MM.1S (cell line): ENCODE results near the gene CDH4.

Experiments
- DNase-seq: peaks from one replicate; pipeline ENCODE4 v3.0.0-alpha.2; 2015
- H2AFZ ChIP-seq: fragments of 300-600 bp; sonication (generic); 2 replicates; pipeline ENCODE4 v1.6.0; 2016; ENCODE audit warnings: antibody characterized with exemption, low read length
- H3F3A ChIP-seq: fragments of 300-600 bp; sonication (generic); 2 replicates; pipeline ENCODE4 v1.6.1; 2016; ENCODE audit warnings: mild to moderate bottlenecking, antibody characterized with exemption, low read length, moderate library complexity, mixed read lengths; ENCODE audit not compliant: insufficient read depth
- H3K27ac ChIP-seq: fragments of 300-600 bp; sonication (generic); 2 replicates; pipeline ENCODE4 v1.5.1; 2016; ENCODE audit warnings: mild to moderate bottlenecking, low read length
- H3K27me3 ChIP-seq: fragments of 300-600 bp; sonication (generic); replicated peaks from 2 replicates; pipeline ENCODE4 v1.6.0; 2016; ENCODE audit warnings: low read length; ENCODE audit not compliant: insufficient read depth
- H3K36me3 ChIP-seq: fragments of 300-600 bp; sonication (generic); replicated peaks from 2 replicates; pipeline ENCODE4 v1.6.1; 2016; ENCODE audit warnings: mild to moderate bottlenecking, low read length, mixed read lengths; ENCODE audit not compliant: insufficient read depth
- H3K4me1 ChIP-seq: fragments of 300-600 bp; sonication (generic); 2 replicates; pipeline ENCODE4 v1.6.1; 2016; ENCODE audit warnings: low read length, mixed read lengths
- H3K4me2 ChIP-seq: fragments of 300-600 bp; sonication (generic); 2 replicates; pipeline ENCODE4 v1.6.0; 2016; ENCODE audit warnings: low read depth, low read length
- H3K4me3 ChIP-seq: fragments of 300-600 bp; sonication (generic); 2 replicates; pipeline ENCODE4 v1.5.1; 2016; ENCODE audit warnings: low read length, mixed read lengths
- H3K79me2 ChIP-seq: fragments of 300-600 bp; sonication (generic); 2 replicates; pipeline ENCODE4 v1.6.1; 2016; ENCODE audit warnings: mixed run types, low read length, mixed read lengths
- H3K9ac ChIP-seq: fragments of 300-600 bp; sonication (generic); 2 replicates; pipeline ENCODE4 v1.6.1; 2016; ENCODE audit warnings: low read length, mixed read lengths
- H3K9me2 ChIP-seq: fragments of 300-600 bp; sonication (generic); replicated peaks from 2 replicates; pipeline ENCODE4 v1.6.1; 2016; ENCODE audit warnings: mild to moderate bottlenecking, low read length, mixed read lengths; ENCODE audit not compliant: insufficient read depth
- H3K9me3 ChIP-seq: fragments of 300-600 bp; sonication (generic); replicated peaks from 2 replicates; pipeline ENCODE4 v1.6.1; 2016; ENCODE audit warnings: mild to moderate bottlenecking, low read length, mixed read lengths; ENCODE audit not compliant: insufficient read depth
- H4K20me1 ChIP-seq: fragments of 300-600 bp; sonication (generic); 2 replicates; pipeline ENCODE4 v1.6.1; 2016; ENCODE audit warnings: mild to moderate bottlenecking, low read length, moderate library complexity, mixed read lengths; ENCODE audit not compliant: insufficient read depth
- EZH2 ChIP-seq: fragments of 300-600 bp; sonication (generic); optimal IDR thresholded peaks from 2 replicates; pipeline ENCODE3; 2017; ENCODE audit warnings: low read depth, mild to moderate bottlenecking, antibody characterized with exemption, low read length, mixed read lengths
- EZH2phosphoT487 ChIP-seq: fragments of 300-600 bp; sonication (generic); IDR thresholded peaks from 2 replicates; pipeline ENCODE4 v1.6.1; 2018; ENCODE audit warnings: antibody characterized with exemption, low read length
- TF ChIP-seq, protein P1 (sequence below): fragments of 300-600 bp; sonication (generic); IDR thresholded peaks from 2 replicates; pipeline ENCODE4 v1.5.1; 2016; ENCODE audit warnings: antibody characterized with exemption, low read length, mixed read lengths

The CDH4 gene

DNA sequence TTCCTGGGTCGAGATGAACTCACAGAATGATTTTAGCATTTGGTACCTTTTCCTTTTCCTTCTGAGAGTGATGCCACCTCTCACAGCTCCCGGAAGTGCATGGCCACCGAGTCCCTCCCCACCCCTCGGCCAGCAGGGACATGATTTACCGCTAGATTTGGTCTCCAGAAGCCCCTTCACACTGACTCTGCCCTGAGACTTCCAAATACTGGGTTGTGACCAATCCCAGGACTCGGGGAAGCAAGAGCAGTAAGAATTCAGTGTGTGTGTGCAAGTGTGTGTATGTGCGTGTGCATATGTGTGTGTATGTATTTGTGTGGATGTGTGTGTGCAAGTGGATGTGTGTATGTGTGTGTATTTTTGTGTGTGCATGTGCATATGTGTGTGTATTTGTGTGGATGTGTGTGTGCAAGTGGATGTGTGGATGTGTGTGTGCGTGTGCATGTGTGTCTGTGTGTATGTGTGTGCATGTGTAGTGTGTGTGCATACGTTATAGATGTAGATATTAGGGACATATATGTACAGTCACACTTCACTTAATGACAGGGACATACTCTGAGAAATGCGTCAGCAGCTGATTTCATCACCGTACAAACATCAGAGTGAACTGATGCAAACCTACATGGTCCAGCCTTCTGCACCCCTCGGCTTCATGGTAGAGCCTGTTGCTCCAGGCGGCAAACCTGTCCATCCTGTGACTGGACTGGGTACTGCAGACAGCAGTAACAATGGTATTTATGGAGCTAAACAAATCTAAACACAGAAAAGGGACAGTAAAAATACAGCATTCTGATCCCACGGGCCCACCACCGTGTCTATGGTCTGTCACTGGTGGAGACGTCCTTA is 439.2 kb downstream of the CDH4 start:
- Histone ChIP-seq H3K4me2 (no peak overlapping the region), H3K27me3 (peaks cover 90% of the 10 kb centered on the region), H3K9me2 (no peaks in the 10 kb centered on the region), H3K4me3 (no peak overlapping the region), H4K20me1 (no peaks in the 10 kb centered on the region), H2AFZ (no peak overlapping the region), H3K4me1 (no peaks in the 10 kb centered on the region), H3K36me3 (no peaks in the 10 kb centered on the region), H3K9ac (no peak overlapping the region), H3K27ac (no peak overlapping the region), H3K79me2 (no peaks in the 10 kb centered on the region), H3F3A (no peaks in the 10 kb centered on the region), H3K9me3 (no peaks in the 10 kb centered on the region)
- TF ChIP-seq, protein P1, sequence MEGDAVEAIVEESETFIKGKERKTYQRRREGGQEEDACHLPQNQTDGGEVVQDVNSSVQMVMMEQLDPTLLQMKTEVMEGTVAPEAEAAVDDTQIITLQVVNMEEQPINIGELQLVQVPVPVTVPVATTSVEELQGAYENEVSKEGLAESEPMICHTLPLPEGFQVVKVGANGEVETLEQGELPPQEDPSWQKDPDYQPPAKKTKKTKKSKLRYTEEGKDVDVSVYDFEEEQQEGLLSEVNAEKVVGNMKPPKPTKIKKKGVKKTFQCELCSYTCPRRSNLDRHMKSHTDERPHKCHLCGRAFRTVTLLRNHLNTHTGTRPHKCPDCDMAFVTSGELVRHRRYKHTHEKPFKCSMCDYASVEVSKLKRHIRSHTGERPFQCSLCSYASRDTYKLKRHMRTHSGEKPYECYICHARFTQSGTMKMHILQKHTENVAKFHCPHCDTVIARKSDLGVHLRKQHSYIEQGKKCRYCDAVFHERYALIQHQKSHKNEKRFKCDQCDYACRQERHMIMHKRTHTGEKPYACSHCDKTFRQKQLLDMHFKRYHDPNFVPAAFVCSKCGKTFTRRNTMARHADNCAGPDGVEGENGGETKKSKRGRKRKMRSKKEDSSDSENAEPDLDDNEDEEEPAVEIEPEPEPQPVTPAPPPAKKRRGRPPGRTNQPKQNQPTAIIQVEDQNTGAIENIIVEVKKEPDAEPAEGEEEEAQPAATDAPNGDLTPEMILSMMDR = no peak
- no peak for TF ChIP-seq EZH2
- TF ChIP-seq EZH2phosphoT487 = no peak
- DNase-seq = no peak

DNA sequence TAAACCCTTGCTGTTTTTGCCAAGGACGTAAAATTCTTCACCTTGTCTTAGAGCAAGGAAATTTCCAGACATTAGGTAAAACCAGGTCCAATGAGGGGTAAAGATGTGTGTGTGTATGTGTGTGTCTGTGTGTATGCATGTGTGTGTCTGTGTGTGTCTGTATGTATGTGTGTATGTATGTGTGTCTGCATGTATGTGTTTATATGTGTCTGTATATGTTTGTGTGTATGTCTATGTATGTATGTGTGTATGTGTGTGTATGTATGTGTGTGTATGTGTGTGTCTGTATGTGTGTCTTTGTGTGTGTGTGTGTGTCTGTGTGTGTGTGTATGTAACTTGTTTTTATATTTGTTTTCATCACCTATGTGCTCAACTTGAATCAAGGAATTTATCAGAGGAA is 439.9 kb downstream of the CDH4 start:
- H3K9ac ChIP-seq = no peak overlapping the region
- DNase-seq = no peak
- H3F3A ChIP-seq = no peaks in the 10 kb centered on the region
- no peaks in the 10 kb centered on the region for H4K20me1 ChIP-seq
- no peak overlapping the region for H3K4me2 ChIP-seq
- H3K36me3 ChIP-seq = no peaks in the 10 kb centered on the region
- H3K4me3 ChIP-seq = no peak overlapping the region
- peaks cover 90% of the 10 kb centered on the region for H3K27me3 ChIP-seq
- TF ChIP-seq EZH2 = no peak
- TF ChIP-seq, protein P1 = no peak
- TF ChIP-seq EZH2phosphoT487 = no peak
- no peaks in the 10 kb centered on the region for H3K9me3 ChIP-seq
- H3K4me1 ChIP-seq = no peaks in the 10 kb centered on the region
- H3K79me2 ChIP-seq = no peaks in the 10 kb centered on the region
- no peaks in the 10 kb centered on the region for H3K9me2 ChIP-seq
- H3K27ac ChIP-seq = no peak overlapping the region
- H2AFZ ChIP-seq = no peak overlapping the region

DNA sequence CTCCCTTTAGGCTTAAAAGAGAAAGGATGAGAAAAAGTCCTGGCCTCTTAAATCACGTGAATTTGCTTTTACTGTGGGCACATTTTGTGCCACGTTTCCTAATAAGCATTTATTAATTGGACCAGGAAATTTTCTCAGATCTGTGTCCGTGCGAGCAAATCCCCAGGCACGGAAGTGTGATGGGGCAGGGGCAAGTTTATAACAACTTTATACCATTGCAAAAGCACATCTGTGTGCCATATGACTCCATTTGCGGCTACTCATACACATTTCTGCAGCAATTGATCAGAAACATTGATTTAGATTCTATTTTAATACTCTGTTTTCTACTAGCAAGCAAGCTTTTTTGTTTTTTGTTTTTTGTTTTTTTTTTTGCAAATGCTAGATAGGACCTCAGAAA is 440.4 kb downstream of the CDH4 start:
- TF ChIP-seq EZH2phosphoT487 (no peak), EZH2 (no peak)
- TF ChIP-seq, protein P1 = no peak
- Histone ChIP-seq H2AFZ (no peak overlapping the region), H3K79me2 (no peaks in the 10 kb centered on the region), H3K36me3 (no peaks in the 10 kb centered on the region), H3K4me1 (no peaks in the 10 kb centered on the region), H3K9me3 (no peaks in the 10 kb centered on the region), H3K4me2 (no peak overlapping the region), H3K9ac (no peak overlapping the region), H3K27me3 (peaks cover 90% of the 10 kb centered on the region), H3K27ac (no peak overlapping the region), H3K9me2 (no peaks in the 10 kb centered on the region), H3K4me3 (no peak overlapping the region), H4K20me1 (no peaks in the 10 kb centered on the region), H3F3A (no peaks in the 10 kb centered on the region)
- no peak for DNase-seq
